ENCODE data around the gene VMP1.

The VMP1 gene

DNA sequence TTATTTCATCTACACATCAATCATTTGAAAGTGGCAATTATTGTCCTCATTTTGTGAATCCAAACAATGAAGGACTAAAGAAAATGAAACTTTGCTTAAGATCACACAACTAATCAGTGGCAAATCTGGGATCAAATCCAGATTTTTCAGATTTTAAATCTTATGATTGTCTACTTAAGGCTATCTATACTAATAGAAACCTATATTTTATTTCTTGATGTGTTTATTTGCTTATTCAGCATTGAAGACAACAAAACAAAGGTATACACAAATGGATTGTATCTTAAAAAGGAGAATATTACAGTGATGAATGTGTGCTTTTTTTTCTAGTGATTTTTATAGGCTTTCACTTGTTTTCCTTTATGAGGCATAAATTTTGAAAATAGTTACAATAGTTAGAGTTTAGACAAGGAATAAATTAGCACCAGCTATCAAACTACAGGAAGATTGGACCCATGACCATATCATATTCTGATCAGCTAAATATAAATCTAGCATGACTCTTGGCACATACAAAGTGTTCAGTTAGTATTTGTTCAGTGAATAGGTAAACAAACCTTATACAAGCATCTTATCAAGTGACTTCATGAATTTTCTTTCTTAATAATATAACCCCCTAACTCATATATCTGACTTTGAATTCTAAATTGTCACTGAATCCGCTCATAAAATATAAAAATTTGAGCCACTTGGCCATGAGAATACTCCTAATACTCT lies 20.5 kb downstream of the VMP1 start:
- in situ Hi-C loops (cut with HindIII; ENCODE audit: low sequenced_read_pairs), result no loop called here

DNA sequence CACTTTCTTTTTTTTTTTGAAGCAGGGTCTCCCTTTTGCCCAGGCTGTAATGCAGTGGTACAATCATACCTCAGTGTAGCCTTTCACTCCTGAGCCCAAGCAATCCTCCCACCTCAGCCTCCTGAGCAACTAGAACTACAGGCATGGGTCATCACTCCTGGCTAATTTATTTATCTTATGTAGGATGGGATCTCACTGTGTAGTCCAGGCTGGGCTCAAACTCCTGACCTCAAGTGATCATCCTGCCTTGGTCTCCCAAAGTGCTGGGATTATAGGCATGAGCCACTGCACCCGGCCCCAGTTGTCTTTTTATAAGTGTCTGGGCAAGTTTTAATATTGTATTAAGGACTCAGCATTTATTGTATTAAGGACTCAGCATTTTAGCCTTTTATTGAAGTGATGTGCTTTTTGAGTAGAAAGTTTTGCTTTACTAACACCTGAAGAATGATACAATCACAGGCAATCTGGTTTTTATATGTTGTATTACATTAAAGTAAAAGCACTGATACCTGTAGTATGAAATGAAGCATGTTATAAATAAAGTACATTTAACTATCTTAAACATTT lies 22.9 kb downstream of the VMP1 start:
- H3K4me3 ChIP-seq (ENCODE audit: low read depth, low read length), result no peak overlapping the region
- TF ChIP-seq, protein P1, sequence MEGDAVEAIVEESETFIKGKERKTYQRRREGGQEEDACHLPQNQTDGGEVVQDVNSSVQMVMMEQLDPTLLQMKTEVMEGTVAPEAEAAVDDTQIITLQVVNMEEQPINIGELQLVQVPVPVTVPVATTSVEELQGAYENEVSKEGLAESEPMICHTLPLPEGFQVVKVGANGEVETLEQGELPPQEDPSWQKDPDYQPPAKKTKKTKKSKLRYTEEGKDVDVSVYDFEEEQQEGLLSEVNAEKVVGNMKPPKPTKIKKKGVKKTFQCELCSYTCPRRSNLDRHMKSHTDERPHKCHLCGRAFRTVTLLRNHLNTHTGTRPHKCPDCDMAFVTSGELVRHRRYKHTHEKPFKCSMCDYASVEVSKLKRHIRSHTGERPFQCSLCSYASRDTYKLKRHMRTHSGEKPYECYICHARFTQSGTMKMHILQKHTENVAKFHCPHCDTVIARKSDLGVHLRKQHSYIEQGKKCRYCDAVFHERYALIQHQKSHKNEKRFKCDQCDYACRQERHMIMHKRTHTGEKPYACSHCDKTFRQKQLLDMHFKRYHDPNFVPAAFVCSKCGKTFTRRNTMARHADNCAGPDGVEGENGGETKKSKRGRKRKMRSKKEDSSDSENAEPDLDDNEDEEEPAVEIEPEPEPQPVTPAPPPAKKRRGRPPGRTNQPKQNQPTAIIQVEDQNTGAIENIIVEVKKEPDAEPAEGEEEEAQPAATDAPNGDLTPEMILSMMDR (IDR thresholded peaks at IDR 0.05; ENCODE audit: low read depth, low read length), result no peak
- no peak for DNase-seq (ENCODE audit: low read depth, low spot score)
- in situ Hi-C loops (cut with HindIII; ENCODE audit: low sequenced_read_pairs), result no loop called here

More for the DNA sequence above, 20.5 kb downstream of the VMP1 start:
- TF ChIP-seq, protein P1 (IDR thresholded peaks at IDR 0.05; ENCODE audit: low read depth, low read length), result no peak
- H3K4me3 ChIP-seq (ENCODE audit: low read depth, low read length), result no peak overlapping the region
- DNase-seq (ENCODE audit: low read depth, low spot score), result no peak

DNA sequence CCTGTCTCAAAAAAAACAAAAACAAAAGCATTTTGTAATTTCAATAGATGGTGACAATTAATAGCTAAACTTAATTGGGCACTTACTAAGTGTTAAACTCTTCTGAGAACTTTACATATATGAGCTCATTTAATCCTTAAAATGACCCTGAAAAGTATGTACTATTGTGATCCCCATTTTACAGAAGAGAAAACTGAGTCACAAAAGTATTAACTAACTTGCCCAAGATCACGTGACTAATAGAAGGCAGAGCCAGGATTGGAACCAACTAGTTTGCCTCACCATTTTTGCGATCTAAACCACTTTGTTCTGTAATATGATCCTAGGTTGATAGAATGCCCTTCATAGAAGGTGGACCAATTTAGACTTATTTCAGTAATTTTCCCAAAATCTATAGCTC lies 26.2 kb downstream of the VMP1 start:
- DNase-seq (ENCODE audit: low read depth, low spot score), result no peak
- H3K4me3 ChIP-seq (ENCODE audit: low read depth, low read length), result no peak overlapping the region
- in situ Hi-C loops (cut with HindIII; ENCODE audit: low sequenced_read_pairs), result no loop called here
- TF ChIP-seq, protein P1 (IDR thresholded peaks at IDR 0.05; ENCODE audit: low read depth, low read length), result no peak

DNA sequence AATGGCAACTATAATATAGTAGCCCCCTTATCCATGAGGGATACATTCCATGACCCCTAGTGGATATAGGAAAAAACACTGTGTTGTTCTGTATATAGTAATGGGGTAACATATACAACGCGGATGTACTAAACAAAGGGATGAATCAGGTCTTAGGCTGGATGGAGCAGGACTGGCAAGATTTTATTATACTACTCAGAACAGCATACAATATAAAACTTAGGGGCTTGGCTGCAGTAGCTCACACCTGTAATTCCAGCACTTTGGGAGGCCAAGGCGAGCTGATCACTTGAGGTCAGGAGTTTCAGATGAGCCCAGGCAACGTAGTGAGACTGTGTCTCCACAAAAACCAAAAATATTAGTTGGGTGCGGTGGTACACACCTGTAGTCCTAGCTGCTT lies 26.8 kb downstream of the VMP1 start:
- no peak overlapping the region for H3K4me3 ChIP-seq (ENCODE audit: low read depth, low read length)
- no peak for DNase-seq (ENCODE audit: low read depth, low spot score)
- TF ChIP-seq, protein P1 (IDR thresholded peaks at IDR 0.05; ENCODE audit: low read depth, low read length), result no peak
- in situ Hi-C loops (cut with HindIII; ENCODE audit: low sequenced_read_pairs), result no loop called here

DNA sequence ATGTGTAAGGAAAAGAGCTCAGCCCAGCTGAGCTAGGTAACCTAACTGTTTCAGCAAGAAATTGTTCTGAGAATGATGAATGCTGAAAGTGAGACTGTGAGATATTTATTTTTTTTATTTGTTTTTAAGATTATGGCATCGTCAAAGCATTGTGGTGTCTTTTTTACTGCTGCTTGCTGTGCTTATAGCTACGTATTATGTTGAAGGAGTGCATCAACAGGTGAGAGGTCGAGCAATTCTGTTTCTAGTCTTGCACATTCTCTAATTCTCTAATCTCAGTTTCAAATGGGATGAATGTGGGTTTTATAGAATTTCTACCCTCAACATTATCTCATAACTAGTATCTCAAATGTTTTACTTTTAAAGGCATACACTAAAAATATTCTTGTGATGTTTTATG lies 29.9 kb downstream of the VMP1 start:
- in situ Hi-C loops (cut with HindIII; ENCODE audit: low sequenced_read_pairs), result no loop called here
- no peak for DNase-seq (ENCODE audit: low read depth, low spot score)
- H3K4me3 ChIP-seq (ENCODE audit: low read depth, low read length), result no peak overlapping the region
- TF ChIP-seq, protein P1 (IDR thresholded peaks at IDR 0.05; ENCODE audit: low read depth, low read length), result no peak

DNA sequence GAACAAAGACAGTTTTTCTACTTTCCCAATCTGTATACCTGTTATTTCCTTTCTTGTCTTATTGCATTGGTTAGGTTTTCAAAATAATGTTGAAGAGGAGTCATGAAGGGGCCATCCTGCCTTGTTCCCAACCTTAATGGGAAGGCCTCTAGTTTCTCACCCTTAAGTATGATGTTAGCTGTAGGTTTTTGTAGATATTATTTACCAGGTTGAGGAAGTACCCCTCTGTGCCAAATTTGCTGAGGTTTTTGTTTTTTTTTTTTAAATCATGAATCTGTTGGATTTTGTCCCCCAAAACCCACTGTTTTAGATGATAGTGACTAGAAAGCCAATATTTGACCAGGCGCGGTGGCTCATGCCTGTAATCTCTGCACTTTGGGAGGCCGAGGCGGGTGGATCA lies 36.4 kb downstream of the VMP1 start:
- in situ Hi-C loops (cut with HindIII; ENCODE audit: low sequenced_read_pairs), result no loop called here
- TF ChIP-seq, protein P1 (IDR thresholded peaks at IDR 0.05; ENCODE audit: low read depth, low read length), result no peak
- no peak for DNase-seq (ENCODE audit: low read depth, low spot score)
- H3K4me3 ChIP-seq (ENCODE audit: low read depth, low read length), result no peak overlapping the region

All from astrocyte of the spinal cord (primary cell).